22Rv1 (cell line): ENCODE measurements around the gene MCMBP.
"Not testable (repeated sequence)": the region's sequence is repeated elsewhere in the genome, so short reads cannot be mapped to it uniquely, and the experiment has no call there.

Source experiments
- H3K27ac ChIP-seq: fragments of 450-650 bp; 2 replicates; pipeline ENCODE4 v1.5.1; 2017
- ZFX ChIP-seq: fragments of 450-650 bp; IDR thresholded peaks from 2 replicates; pipeline ENCODE4 v1.6.1; 2017; ENCODE audit warnings: antibody characterized with exemption, borderline replicate concordance
- TF ChIP-seq, protein P1 (sequence below): fragments of 450-650 bp; IDR thresholded peaks from 2 replicates; pipeline ENCODE4 v1.5.1; 2017; ENCODE audit warnings: mild to moderate bottlenecking

MCMBP gene

GRCh38 chr10:119806334-119807130, 66.1 kb downstream of the MCMBP start:
- no peak overlapping the region for H3K27ac ChIP-seq
- TF ChIP-seq ZFX, result no peak
- TF ChIP-seq, protein P1, sequence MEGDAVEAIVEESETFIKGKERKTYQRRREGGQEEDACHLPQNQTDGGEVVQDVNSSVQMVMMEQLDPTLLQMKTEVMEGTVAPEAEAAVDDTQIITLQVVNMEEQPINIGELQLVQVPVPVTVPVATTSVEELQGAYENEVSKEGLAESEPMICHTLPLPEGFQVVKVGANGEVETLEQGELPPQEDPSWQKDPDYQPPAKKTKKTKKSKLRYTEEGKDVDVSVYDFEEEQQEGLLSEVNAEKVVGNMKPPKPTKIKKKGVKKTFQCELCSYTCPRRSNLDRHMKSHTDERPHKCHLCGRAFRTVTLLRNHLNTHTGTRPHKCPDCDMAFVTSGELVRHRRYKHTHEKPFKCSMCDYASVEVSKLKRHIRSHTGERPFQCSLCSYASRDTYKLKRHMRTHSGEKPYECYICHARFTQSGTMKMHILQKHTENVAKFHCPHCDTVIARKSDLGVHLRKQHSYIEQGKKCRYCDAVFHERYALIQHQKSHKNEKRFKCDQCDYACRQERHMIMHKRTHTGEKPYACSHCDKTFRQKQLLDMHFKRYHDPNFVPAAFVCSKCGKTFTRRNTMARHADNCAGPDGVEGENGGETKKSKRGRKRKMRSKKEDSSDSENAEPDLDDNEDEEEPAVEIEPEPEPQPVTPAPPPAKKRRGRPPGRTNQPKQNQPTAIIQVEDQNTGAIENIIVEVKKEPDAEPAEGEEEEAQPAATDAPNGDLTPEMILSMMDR, result no peak

DNA sequence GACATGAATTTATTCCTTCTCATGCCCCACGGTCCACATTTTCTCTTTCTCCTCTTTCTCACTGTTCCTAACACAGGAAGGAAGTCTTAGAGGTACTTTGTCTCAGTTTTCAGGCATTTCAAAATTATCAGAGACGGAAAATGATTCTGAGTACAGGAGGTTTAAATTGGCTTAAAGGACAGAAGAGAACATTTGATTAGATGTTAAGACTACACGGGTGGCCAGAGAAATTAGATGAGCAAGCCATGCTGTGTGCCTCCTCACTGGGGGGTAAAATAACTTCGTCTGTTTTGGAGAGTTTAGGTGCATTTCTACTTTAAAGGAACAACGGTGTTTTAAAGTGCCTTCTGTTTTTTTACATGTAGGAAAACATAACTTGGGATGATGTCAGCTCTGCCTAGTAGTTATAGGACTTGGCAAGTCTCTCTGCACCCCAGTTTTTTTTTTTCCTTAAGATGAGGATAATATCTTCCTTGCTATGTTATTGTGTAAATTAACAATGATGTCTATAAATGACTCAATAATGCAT, 66.9 kb downstream of the MCMBP start:
- no peak overlapping the region for H3K27ac ChIP-seq
- TF ChIP-seq, protein P1, result no peak
- no peak for TF ChIP-seq ZFX

GRCh38 chr10:119803264-119803663, 69.4 kb downstream of the MCMBP start:
- no peak for TF ChIP-seq ZFX
- TF ChIP-seq, protein P1, result no peak
- H3K27ac ChIP-seq, result no peak overlapping the region

GRCh38 chr10:119801998-119802538, 70.6 kb downstream of the MCMBP start:
- H3K27ac ChIP-seq, result no peak overlapping the region
- TF ChIP-seq, protein P1, result no peak
- TF ChIP-seq ZFX, result no peak

DNA sequence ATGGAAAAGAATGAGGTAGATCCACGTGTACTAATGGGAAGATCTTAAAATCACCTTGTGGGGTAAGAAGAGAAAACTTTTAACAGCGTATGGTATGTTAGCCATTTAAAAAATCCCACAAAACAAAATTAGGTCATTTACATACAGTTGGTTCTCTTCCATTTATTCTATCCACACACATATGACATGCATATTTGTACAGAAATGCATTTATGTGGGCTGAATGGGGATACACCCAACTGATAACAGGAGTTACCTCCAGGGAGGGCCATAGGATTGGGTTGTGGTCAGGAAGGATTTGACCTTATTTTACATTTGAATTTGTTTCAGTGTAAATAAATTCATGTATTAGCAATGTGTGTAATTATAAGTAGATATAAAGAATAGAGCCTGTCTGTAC, 71.5 kb downstream of the MCMBP start:
- TF ChIP-seq ZFX, result no peak
- TF ChIP-seq, protein P1, result no peak
- no peak overlapping the region for H3K27ac ChIP-seq

DNA sequence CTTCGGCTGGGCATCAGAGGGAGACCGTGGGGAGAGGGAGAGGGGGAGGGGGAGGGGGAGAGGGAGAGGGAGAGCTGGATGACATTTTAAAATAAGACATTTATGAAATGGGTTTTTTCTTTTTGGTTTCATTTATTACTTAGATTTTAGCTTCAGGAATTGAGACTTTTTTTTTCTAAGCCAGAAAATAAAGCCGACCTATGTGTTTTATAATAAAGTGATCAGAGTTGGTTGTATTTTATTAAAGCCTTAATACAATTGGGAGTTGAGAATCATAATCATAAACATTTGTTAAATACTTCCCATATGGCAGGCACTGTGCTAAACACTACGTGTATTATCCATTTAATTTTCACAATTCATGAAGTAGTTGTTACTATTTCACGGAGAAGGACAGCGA, 76.6 kb downstream of the MCMBP start:
- TF ChIP-seq ZFX, result no peak
- TF ChIP-seq, protein P1, result no peak
- no peak overlapping the region for H3K27ac ChIP-seq

DNA sequence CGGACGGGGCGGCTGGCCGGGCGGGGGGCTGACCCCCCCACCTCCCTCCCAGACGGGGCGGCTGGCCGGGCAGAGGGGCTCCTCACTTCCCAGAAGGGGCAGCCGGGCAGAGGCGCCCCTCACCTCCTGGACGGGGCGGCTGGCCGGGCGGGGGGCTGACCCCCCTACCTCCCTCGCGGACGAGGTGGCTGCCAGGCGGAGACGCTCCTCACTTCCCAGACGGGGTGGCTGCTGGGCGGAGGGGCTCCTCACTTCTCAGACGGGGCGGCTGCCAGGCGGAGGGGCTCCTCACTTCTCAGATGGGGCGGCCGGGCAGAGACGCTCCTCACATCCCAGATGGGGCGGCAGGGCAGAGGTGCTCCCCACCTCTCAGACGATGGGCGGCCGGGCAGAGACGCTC, 77.5 kb downstream of the MCMBP start:
- H3K27ac ChIP-seq, result not testable (repeated sequence)
